ENCODE measurements around the gene SECISBP2.
A peak's percentile ranks its signal among the peaks of the same experiment; 100 is the strongest.
"Not testable (repeated sequence)": the region's sequence is repeated elsewhere in the genome, so short reads cannot be mapped to it uniquely, and the experiment has no call there.

Gene SECISBP2

DNA sequence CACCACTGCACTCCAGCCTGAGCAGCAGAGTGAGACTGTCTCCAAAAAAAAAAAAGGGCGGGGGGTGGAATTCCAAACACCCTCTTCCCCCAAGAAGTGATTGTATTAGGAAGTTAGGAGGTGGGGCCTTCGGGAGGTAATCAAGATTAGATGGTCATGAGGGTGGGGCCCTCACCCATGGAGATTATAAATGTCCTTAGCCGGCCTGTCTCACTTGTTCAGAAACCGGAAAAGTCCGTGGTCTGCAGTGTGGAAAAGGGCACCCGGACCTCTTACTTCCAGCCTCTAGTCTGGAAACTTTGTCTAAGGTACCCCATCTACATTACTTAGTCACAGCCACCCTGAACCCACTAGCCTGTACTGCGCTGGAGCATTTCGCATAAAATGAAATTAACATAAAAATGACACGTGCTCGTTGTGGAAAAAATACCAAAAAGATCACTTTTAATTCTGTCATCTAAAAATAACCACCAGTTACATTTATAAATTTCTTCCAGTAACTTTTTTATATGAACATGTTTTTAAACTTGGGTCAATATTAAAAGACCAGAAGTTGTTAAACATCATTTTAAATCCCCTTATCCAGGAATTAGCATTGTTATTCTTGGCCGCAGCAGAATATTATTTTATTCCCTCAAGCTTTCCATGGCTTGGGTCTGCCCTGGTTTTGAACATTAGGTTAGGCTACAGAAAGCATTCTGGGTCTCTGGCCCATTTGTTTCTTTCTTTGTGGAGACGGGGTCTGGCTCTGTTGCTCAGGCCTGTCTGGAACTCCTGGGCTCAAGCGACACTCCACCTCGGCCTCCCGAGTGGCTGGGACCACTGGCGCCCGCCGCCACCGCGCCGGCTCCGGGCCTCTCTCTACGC is 8.5 kb upstream of the SECISBP2 start:
- DNase-seq (ENCODE audit: low read depth in 2 of 2), result no peak

DNA sequence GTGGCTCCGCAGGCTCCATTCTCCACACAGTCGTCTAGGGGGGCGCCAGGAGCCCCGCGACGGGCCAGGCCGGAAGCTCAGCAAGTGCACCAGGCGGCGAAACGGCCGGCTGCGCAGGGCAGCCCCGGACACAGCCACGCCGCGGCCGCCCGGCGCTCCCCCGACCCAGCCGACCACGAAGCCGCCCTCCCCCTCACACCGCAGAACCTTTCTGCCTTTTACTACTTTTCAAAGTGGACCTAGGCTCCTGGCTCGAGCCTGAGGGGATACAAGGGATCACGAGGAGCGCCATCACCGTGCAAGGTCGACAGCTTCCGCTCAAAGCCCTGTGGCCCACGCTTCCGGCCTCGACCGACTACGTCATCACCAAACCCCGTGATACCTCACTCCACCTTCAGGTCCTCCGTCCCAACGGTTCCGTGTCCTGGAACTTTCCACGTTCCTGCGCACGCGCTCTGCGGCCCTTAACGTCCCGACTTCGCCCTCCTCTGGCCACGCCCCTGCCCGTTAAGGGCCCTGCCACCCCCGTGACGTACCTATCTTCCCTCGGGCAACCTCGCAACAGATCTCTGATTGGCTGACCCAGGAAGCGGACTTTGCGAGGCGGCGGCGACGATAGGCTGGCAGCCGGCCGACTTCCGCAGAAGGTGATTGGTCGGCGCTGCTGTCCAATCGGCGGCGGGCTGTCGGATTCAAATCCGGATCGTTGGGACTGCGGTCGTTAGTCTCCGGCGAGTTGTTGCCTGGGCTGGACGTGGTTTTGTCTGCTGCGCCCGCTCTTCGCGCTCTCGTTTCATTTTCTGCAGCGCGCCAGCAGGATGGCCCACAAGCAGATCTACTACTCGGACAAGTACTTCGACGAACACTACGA is 7.6 kb upstream of the SECISBP2 start, which contains the start of gene CKS2:
Gene CKS2, plus strand, starts transcription at position 721 of the 871 bp plus-strand sequence. Its CDS starts 98 bp downstream, at position 819.
- peak; percentile 100 for DNase-seq (ENCODE audit: low read depth in 2 of 2)

DNA sequence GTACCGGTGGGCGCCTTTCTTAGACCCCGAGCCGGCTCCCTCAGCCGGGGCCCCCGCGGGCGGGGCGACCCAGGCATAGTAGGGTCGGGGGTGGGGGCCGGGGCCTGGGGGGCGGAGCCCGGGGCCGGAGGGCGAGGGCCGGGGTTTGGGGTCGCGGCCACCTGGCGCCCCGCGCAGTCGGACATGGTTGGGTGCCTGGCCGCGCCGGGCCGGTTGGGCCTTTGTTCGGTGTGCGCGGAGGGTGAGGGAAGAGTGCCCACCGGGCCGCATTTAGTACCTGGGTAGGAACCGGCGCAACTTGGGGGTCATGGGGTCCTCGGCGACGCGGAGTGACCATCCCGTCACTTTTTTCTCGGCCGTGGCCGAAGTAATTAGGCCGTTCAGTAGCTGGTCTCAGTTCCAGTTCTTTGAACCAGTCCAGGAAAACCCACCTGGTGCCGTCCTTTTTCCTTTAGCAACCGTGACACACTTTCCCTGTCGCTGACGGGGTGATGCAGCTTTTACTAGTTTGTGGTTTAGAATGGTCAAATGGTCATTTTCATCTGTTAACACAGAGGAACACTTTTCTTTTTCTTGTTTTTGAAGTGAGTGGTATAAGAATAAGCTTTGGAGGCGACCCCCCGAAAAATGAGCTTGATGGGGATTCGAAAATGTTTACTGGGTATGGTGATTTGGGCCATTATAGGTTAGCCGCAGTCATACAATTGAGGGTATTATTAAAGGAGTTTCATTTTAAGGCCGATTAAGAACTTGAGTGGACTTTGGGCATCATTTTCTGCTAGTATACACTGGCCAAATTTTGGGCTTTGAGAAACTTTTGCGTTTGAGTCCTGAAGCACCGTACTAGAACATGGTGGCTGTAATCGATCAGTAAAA is 6.7 kb upstream of the SECISBP2 start:
- DNase-seq (ENCODE audit: low read depth in 2 of 2), result no peak

DNA sequence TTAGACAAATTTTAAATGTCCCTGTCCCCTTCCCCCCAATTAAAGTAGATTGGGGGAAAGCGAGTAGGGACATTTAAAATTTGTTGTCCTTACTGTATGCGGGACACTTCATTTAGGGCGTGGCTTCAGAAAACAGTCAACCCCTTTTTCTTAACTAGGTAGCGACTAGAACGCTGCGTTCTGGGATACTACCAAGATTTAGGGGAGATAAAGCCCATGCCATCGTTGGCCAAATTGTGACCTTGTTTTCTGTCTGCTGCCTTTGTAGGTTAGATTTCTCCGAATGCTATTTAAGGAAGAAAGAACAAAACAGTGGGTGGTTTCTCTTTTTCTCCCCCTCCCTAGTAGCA is 6.1 kb upstream of the SECISBP2 start:
- no peak for DNase-seq (ENCODE audit: low read depth in 2 of 2)

DNA sequence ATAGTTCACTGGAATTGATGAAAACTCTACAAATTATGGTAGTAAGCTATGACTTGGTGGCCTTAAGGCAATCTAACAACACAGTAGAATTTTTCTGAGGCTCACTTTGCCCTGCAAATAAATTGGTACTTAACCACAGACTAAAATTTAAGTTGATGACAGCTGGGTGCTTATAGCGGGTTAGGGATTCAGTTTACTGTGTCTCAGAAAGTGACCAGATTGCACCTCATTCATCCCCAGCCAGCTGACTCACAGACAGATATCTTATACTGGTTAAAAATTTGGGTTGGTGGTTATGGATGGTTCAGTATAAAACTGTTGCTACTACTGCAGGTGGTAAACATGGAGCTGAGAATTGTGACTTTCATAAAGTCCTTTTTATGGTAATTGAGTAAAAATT is 4.5 kb upstream of the SECISBP2 start:
- no peak for DNase-seq (ENCODE audit: low read depth in 2 of 2)

DNA sequence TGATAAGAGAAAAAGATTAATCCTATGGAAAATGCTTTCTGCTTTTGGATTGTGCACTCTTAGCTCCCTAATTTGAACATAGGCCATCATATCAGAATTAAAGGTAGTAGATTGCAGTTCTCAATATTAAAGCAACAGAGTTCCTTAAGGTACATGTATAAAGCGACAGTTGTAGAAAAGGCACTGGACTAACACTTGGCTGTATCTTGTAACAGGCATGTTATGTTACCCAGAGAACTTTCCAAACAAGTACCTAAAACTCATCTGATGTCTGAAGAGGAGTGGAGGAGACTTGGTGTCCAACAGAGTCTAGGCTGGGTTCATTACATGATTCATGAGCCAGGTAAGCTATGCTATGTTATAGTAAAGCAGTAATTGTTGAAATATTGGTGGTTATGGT is 3.3 kb upstream of the SECISBP2 start:
- DNase-seq (ENCODE audit: low read depth in 2 of 2), result no peak

DNA sequence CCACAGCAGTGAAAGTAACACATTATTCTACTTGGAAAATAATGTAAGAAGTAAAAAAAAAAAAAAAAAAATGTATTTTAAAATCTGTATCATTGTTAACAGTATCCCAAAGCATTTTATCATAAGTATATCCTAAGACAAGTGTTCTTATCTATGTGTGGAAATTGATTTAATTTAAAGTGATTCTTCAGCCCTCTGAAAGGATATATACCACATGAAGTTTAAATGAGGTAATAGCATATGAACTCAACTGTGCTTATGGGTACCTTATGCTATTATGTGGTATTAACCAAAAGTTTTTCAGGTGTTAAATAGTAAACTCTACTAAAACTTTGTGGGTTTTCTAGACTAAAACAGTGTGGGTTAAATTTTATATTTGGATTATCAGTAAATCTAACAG is 2.8 kb upstream of the SECISBP2 start:
- no peak for DNase-seq (ENCODE audit: low read depth in 2 of 2)

DNA sequence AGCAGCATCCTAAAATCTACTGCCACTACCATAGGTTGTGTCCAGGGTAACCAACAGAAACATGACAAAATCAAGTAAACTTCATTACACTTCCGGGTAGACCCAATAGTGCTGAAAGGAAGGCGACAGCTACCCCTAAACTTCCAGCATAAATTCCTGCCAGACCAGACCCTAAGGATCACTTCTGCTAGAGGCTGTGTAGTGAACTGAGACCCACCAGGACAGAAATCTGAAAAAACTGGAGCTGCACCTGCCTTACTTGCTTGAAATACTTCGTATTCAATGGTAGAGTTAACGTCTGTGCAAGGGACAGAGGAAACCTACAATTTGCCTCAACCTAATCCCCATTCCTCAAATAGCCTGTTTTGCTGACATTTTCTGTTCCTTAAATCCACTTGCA is 1.0 kb upstream of the SECISBP2 start:
- DNase-seq (ENCODE audit: low read depth in 2 of 2), result no peak

DNA sequence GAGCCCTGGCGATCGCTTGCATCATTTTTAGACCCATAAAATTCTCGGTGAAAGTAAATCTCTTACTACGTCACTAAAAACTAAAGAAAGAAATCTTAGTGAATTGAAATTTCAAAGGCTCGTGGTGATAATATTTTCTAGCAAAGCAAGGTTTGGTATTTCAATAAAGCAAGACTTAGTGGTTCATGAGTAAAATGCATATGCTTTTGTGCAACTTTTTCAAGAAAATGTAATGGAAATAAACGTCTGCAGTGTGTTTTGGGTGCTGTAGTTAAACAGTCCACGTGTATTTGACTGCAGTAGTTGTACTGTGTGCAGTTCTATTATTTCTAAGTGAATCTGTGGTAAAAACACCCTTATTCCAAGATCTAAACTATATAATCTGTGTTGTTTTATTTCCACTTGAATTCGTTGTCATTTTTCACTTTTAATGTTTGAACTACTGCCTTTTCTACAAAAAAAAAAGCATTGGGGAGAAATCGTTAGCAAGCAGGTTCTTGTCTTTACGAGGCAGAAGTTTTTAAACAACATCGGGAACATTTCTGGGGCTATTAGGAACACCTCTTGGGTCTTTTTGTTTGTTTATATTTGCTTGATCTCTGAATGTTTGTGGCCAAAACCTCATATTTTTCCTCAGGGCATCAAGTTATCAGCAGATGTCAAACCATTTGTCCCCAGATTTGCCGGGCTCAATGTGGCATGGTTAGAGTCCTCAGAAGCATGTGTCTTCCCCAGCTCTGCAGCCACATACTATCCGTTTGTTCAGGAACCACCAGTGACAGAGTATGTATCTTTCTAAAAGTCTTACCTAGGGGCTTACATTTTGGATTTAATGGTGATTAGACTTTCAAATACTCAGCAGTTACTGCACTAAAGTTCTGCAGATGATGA is 960 bp downstream of the SECISBP2 start:
- DNase-seq (ENCODE audit: low read depth in 2 of 2), result no peak

DNA sequence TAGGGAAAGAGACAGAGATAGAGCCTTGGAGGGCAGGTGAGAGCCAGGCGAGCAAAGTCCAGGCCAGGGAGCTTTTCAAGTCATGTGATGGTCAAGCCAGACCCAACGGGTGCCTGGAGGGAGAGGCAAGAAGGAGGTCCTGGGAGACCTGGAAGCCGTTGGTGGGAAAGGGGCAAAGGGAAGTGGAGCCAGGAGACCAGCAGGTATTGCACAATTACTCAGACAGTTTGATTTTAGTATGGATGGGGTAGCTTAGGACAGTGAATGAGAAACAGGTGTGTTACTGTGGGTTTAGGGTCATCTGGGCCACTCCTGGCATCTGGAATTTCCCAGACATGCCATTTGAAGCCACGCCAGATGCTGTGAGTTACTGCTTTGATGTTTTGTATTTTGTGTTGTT is 5.1 kb downstream of the SECISBP2 start:
- DNase-seq (ENCODE audit: low read depth in 2 of 2), result no peak

DNA sequence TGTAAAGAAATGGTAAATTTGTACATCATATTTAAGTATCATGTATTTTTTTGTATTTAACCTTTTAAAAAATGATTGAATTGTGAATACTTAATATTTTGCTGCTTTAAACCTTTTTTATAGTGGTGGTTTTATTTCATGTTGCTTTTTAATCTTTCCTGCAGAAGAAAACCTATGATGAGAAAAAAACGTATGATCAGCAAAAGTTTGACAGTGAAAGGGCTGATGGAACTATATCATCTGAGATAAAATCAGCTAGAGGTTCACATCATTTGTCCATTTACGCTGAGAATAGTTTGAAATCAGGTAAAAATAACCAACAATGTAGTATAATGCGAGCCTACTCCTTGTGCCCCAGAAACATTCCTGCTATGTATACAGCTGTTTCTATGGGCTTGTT is 7.4 kb downstream of the SECISBP2 start:
- no peak for DNase-seq (ENCODE audit: low read depth in 2 of 2)

DNA sequence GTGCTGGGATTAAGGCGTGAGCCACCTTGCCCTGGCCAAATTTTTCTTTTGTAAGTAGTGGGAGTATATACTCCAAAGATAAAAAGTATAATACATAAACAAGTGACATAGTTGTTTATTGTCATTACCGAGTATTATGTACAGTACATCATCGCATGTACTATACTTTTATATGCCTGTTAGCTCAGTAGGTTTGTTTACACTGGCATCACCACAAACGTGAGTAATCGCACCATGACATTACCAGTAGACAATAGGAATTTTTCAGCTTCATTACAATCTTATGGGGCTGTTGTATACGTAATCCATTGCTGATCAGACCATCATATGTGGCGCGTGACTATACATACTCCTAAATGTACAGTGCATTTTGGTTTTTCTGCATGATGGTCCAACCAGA is 9.8 kb downstream of the SECISBP2 start:
- DNase-seq (ENCODE audit: low read depth in 2 of 2), result no peak

DNA sequence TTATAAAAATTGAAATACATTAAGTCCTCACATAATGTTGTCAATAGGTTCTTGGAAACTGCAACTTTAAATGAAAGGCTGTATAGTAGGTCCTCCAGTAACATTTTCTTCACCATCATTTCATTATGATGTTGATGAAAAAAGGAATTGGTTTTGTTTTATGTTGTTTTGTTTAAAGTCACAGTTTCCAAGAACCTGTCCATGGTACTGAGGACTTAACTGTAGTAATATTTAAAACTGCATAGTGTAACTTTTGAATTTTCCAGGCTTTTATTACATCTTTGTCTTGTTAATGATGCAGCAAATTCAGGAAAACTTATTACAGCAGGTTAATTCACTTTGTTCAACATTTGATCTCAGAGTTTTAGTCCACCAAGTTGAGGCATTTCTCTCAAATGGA is 11.6 kb downstream of the SECISBP2 start:
- DNase-seq (ENCODE audit: low read depth in 2 of 2), result no peak

DNA sequence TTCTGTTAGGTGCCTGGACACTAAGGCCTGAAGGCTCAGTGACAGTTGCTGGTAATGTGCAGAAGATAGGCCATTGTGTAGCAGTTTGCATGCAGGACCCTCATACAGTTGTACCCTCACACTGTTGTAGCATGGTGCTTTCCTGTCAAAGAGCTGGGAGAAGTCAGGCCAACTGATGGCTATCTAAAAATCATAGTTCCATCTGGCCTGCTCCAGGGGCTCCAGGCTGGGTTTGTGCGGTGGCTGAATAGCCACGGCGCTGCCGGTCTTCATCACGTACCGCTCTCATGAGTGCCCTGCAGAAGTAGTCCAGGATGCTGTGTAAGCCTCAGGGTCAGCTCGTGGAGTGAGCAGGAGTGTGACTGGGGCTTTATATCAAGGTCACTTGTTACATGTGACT is 12.2 kb downstream of the SECISBP2 start:
- no peak for DNase-seq (ENCODE audit: low read depth in 2 of 2)

DNA sequence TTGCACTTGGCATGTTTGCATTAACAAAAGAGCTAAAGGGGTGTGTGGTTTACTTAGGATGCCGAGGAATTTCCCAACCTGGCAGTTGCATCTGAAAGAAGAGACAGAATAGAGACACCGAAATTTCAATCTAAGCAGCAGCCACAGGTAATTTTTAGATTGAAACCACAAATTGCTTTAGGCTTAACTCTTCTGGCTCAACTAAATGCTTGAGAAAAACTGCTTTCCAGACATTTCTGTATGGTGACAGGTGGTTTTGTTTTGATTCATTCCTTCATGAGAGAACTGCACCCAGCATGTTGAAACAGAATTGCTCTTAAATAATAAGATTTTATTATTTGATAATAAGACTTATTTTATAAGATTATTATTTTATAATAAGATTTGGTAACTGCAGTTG is 21.5 kb downstream of the SECISBP2 start:
- no peak for DNase-seq (ENCODE audit: low read depth in 2 of 2)

DNA sequence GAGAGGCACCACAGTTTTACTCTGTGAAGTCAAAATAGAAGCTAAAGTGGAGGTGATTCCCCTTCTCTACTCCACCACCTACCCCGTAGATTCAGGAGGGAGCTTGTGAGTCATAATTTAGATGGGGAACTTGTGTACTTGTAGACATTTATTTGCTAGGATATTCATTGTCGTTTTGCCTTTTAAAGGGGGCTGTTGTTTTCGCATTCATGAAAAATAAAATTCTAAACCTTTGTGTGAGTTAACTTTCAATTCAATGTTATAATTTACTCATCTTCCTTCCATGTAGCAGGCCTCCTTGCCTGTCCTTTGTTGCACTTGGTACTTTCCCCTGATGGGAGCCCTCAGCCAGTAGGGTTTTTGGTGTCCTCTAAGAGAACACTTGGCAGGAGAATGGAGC is 22.0 kb downstream of the SECISBP2 start:
- no peak for DNase-seq (ENCODE audit: low read depth in 2 of 2)

DNA sequence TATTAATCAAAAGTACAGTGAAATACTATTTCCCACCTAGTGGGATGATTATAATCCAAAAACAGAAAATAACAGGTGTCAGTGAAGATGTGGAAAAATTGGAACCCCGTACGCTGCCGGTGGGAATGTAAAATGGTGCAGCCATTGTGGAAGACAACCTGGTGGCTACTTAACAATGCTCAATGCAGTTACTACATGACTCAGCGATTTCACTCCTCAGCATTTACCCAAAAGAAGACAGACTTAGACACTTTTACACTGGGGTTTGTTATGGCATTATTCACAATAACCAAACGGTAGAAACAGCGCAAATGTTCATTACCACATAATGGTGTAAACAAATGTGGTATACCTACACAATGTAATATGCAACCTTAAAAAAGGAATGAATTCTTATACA is 23.9 kb downstream of the SECISBP2 start:
- DNase-seq (ENCODE audit: low read depth in 2 of 2), result no peak

DNA sequence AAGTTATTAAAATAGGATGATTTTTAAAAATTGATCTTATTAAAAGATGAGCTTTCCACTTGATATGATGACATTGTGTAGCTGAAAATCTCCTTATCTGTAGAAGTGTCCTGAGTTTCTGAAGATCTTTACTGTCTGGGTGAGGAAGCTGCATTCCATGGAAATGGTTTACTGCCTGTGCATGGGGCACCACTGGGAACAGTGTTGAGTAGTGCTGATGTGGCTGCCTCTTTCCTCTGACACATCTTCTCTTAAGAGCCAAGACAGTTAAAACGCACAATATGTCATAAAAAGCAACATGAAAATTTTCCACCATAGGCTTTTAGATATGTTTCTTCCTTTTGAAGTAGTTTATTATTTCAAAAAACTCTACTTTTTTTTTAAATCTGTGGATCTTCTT is 24.6 kb downstream of the SECISBP2 start:
- no peak for DNase-seq (ENCODE audit: low read depth in 2 of 2)

DNA sequence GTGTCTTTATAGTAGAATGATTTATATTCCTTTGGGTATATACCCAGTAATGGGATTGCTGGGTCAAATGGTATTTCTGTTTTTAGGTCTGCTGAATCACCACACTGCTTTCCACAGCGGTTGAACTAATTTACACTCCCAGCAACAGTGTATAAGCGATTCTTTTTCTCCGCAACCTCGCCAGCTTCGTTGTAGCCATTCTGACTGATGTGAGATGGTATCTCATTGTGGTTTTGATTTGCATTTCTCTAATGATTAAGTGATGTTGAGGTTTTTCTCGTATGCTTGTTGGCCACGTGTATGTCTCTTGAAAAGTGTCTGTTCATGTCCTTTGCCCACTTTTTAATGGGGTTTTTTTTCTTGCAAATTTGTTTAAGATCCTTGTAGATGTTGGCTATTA is 25.5 kb downstream of the SECISBP2 start:
- not testable (repeated sequence) for DNase-seq (ENCODE audit: low read depth in 2 of 2)

DNA sequence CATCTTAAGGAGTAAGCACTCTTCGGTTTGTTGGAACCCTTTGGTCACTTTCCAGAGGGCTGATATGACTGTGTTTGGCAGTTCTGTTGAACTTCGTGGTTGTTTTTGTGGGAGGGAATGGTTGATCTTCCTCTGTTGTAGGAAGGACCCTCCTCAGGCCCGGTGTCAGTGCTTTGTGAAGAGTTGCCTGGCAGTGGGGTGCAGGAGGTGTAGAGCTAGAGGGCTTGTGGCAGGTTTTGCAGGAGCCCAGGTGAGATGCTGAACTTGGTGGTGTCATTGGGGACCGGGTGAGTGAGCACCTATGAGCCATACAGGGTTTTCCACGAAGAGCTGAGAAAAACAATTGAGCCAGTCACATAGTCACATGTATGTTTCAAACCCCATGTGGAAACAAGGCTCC is 27.2 kb downstream of the SECISBP2 start:
- DNase-seq (ENCODE audit: low read depth in 2 of 2), result no peak

DNA sequence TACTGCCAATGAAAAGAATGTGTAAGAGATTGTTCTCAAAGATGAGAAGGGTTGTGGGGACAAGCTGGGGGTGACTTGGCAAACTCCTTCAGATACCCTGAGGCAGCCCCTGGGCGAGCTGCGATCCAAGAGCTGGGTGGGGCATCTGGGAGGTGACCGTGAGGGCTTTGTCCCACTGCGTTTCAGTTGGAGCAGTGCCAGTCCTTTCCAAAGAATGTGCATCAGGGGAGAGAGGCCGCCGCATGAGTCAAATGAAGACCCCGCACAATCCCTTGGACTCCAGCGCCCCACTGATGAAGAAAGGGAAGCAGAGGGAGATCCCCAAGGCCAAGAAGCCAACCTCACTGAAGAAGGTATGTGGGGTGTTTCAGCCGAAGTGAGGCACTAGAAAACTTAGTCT is 28.4 kb downstream of the SECISBP2 start:
- no peak for DNase-seq (ENCODE audit: low read depth in 2 of 2)

Data from stimulated activated CD8-positive, alpha-beta memory T cell treated with anti-CD3 and anti-CD28 coated beads, Interleukin-7, amount 100 ng/mL, for 4 hours (primary cell).